ENCODE measurements around the gene MAN2A1. TPM values are rescaled to one million over a fixed set of nuclear protein-coding genes. Genes with fewer than 3 reads are reported as not detected.

The MAN2A1 gene
- total and polyA plus RNA-seq, 2 experiments from 2014 or later = 32.5 to 129 TPM

GRCh38 chr5:109656829-109657228 is 32.9 kb upstream of the MAN2A1 start:
- Histone ChIP-seq H3K4me1 (ENCODE audit: insufficient read depth) (no peaks in the 10 kb centered on the region), H3K4me3 (no peak overlapping the region), H3K9me2 (ENCODE audit: insufficient read depth) (no peaks in the 10 kb centered on the region), H3K27me3 (ENCODE audit: insufficient read depth) (no peaks in the 10 kb centered on the region), H2AFZ (no peak overlapping the region; the same call in 1 of the 2 replicates), H3F3A (replicated peaks; ENCODE audit: low read depth) (no peaks in the 10 kb centered on the region), H3K36me3 (ENCODE audit: insufficient read depth) (no peaks in the 10 kb centered on the region), H4K20me1 (replicated peaks; ENCODE audit: insufficient read depth) (no peaks in the 10 kb centered on the region), H3K79me2 (replicated peaks; ENCODE audit: insufficient read depth) (no peaks in the 10 kb centered on the region), H3K4me2 (no peak overlapping the region), H3K27ac (ENCODE audit: low read depth) (no peak overlapping the region)
- no peaks in the 10 kb centered on the region for H3K36me3 Mint-ChIP-seq (ENCODE audit: low read depth)
- no peaks in the 10 kb centered on the region for H3K27me3 Mint-ChIP-seq (ENCODE audit: insufficient read depth, low read depth, poor library complexity)
- H3K4me1 Mint-ChIP-seq = no peaks in the 10 kb centered on the region
- no peak for TF ChIP-seq NANOG (IDR thresholded peaks at IDR 0.05; ENCODE audit: borderline replicate concordance)
- no peak for TF ChIP-seq ZNF114 (CRISPR knock-in tag; IDR thresholded peaks at IDR 0.05)
- no peak for TF ChIP-seq CREB1 (CRISPR knock-in tag; IDR thresholded peaks at IDR 0.05; ENCODE audit: low read depth)
- no peak for TF ChIP-seq CTCF (conservative IDR thresholded peaks at IDR 0.05; ENCODE audit: low read depth in 2 of 2)
- TF ChIP-seq ZNF331 (CRISPR knock-in tag; IDR thresholded peaks at IDR 0.05; ENCODE audit: low read depth) = no peak
- TF ChIP-seq EZH2 (IDR thresholded peaks at IDR 0.05; ENCODE audit: low read depth, unreplicated experiment) = no peak
- no peak for TF ChIP-seq REST (IDR thresholded peaks at IDR 0.05; ENCODE audit: unreplicated experiment)
- no peak for TF ChIP-seq ZNF462 (CRISPR knock-in tag; IDR thresholded peaks at IDR 0.05)
- no peak for TF ChIP-seq EZH2phosphoT487 (IDR thresholded peaks at IDR 0.05; ENCODE audit: unreplicated experiment)
- no peak for TF ChIP-seq JUNB (IDR thresholded peaks at IDR 0.05; ENCODE audit: unreplicated experiment)
- no peak for TF ChIP-seq POLR2AphosphoS5 (IDR thresholded peaks at IDR 0.05; ENCODE audit: low read depth)
- TF ChIP-seq ETS1 (IDR thresholded peaks at IDR 0.05) = no peak
- no peak for TF ChIP-seq STAT1 (IDR thresholded peaks at IDR 0.05; ENCODE audit: unreplicated experiment)
- peak overlapping the region; percentile 24; the same call in 1 of the 2 replicates for H3K27ac Mint-ChIP-seq
- no peak for DNase-seq (ENCODE audit: low spot score)
- no peak for ATAC-seq
- no peak overlapping the region for H3K4me3 Mint-ChIP-seq
- no peaks in the 10 kb centered on the region for H3K9me3 Mint-ChIP-seq
